Left ventricle myocardium inferior (tissue), 1 donor: Measurements from ENCODE around the gene RXRA. TPM values are rescaled to one million over a fixed set of nuclear protein-coding genes. Genes with fewer than 3 reads are reported as not detected.

ENCODE experiments used
- DNase-seq: peaks from one replicate; pipeline ENCODE4 v3.0.0-alpha.2; 2020
- H3K27ac ChIP-seq: fragments of 200-600 bp; replicated peaks from 2 replicates; pipeline ENCODE4 v1.8.0; 2021
- H3K27me3 ChIP-seq: fragments of 200-600 bp; 2 replicates; pipeline ENCODE4 v1.8.0; 2021; ENCODE audit warnings: low read depth
- H3K36me3 ChIP-seq: fragments of 200-600 bp; 2 replicates; pipeline ENCODE4 v1.8.0; 2021
- H3K4me1 ChIP-seq: fragments of 200-600 bp; 2 replicates; pipeline ENCODE4 v1.8.0; 2021
- H3K4me3 ChIP-seq: fragments of 200-600 bp; 2 replicates; pipeline ENCODE4 v1.8.0; 2021; ENCODE audit warnings: mild to moderate bottlenecking, moderate library complexity
- H3K9me3 ChIP-seq: fragments of 200-600 bp; replicated peaks from 2 replicates; pipeline ENCODE4 v1.8.0; 2021
- CTCF ChIP-seq: fragments of 200-600 bp; IDR thresholded peaks from 2 replicates; pipeline ENCODE4 v1.8.0; 2021; ENCODE audit warnings: antibody characterized with exemption, mild to moderate bottlenecking, borderline replicate concordance
- intact Hi-C: fragments of 100-400 bp; cut with micrococcal nuclease; formaldehyde crosslinking; loops from one replicate; pipeline ENCODE4 v1.11.0; 2022
- total RNA-seq: library from RNA; stranded (reverse); fragmentation: NEBNext Ultra II Directional; extraction: Animal tissue kit (Norgen Biotek cat#: 25700); gene quantifications from one replicate; pipeline ENCODE4 v1.2.1, GENCODE V29; 2021
- donor health status: DM: no; HTN: yes; CAD: no; lungs with severe emphysema.

RXRA gene
- total RNA-seq, 1 donor from 2014 or later, result 57.1 TPM

GRCh38 chr9:134324359-134325095, 1.7 kb upstream of the RXRA start:
- Histone ChIP-seq H3K27me3 (no peaks in the 10 kb centered on the region), H3K9me3 (no peaks in the 10 kb centered on the region), H3K36me3 (no peaks in the 10 kb centered on the region), H3K4me3 (peak overlapping the region; percentile 74), H3K4me1 (peaks cover 51% of the 10 kb centered on the region), H3K27ac (peak overlapping the region; percentile 97)
- DNase-seq, result peak; percentile 21
- intact Hi-C loops, result no loop called here
- no peak for TF ChIP-seq CTCF

- H3K27ac ChIP-seq, result peak overlapping the region; percentile 97
- H3K36me3 ChIP-seq, result no peaks in the 10 kb centered on the region
- DNase-seq, result peak; percentile 61
- peak overlapping the region; percentile 74 for H3K4me3 ChIP-seq
- no peaks in the 10 kb centered on the region for H3K27me3 ChIP-seq
- intact Hi-C loops, result no loop called here
- no peaks in the 10 kb centered on the region for H3K9me3 ChIP-seq
- TF ChIP-seq CTCF, result no peak
- H3K4me1 ChIP-seq, result peaks cover 58% of the 10 kb centered on the region
Measured at GRCh38 chr9:134325096-134325812, 1.0 kb upstream of the RXRA start.

GRCh38 chr9:134326724-134327601, 708 bp downstream of the RXRA start:
- Histone ChIP-seq H3K4me3 (peak overlapping the region; percentile 91), H3K27me3 (no peaks in the 10 kb centered on the region), H3K27ac (peak overlapping the region; percentile 93), H3K36me3 (no peaks in the 10 kb centered on the region), H3K9me3 (no peaks in the 10 kb centered on the region), H3K4me1 (peaks cover 75% of the 10 kb centered on the region)
- peak; percentile 45 for DNase-seq
- no peak for TF ChIP-seq CTCF
- intact Hi-C loops, result no loop called here

- peak; percentile 10 for DNase-seq
- Histone ChIP-seq H3K27me3 (no peaks in the 10 kb centered on the region), H3K36me3 (no peaks in the 10 kb centered on the region), H3K4me1 (peaks cover 83% of the 10 kb centered on the region), H3K9me3 (no peaks in the 10 kb centered on the region), H3K27ac (peak overlapping the region; percentile 93), H3K4me3 (peak overlapping the region; percentile 91)
- TF ChIP-seq CTCF, result no peak
- intact Hi-C loops, result no loop called here
Measured at GRCh38 chr9:134327671-134328231, 1.5 kb downstream of the RXRA start.

GRCh38 chr9:134328341-134328840, 2.1 kb downstream of the RXRA start:
- Histone ChIP-seq H3K27ac (peak overlapping the region; percentile 93), H3K27me3 (no peaks in the 10 kb centered on the region), H3K4me3 (peak overlapping the region; percentile 91), H3K9me3 (no peaks in the 10 kb centered on the region), H3K36me3 (no peaks in the 10 kb centered on the region), H3K4me1 (peaks cover 90% of the 10 kb centered on the region)
- no peak for TF ChIP-seq CTCF
- intact Hi-C loops, result no loop called here
- DNase-seq, result peak; percentile 15
